NB4 (cell line): ENCODE data around the gene RPS16.

ENCODE experiments used
- MYC ChIP-seq: IDR thresholded peaks from 2 replicates; pipeline ENCODE4 v1.6.1; 2011; ENCODE audit warnings: low read depth, low read length
- TF ChIP-seq, protein P1 (sequence below): IDR thresholded peaks from one replicate; pipeline ENCODE4 v1.5.1; 2012; ENCODE audit warnings: low read depth, low read length

DNA sequence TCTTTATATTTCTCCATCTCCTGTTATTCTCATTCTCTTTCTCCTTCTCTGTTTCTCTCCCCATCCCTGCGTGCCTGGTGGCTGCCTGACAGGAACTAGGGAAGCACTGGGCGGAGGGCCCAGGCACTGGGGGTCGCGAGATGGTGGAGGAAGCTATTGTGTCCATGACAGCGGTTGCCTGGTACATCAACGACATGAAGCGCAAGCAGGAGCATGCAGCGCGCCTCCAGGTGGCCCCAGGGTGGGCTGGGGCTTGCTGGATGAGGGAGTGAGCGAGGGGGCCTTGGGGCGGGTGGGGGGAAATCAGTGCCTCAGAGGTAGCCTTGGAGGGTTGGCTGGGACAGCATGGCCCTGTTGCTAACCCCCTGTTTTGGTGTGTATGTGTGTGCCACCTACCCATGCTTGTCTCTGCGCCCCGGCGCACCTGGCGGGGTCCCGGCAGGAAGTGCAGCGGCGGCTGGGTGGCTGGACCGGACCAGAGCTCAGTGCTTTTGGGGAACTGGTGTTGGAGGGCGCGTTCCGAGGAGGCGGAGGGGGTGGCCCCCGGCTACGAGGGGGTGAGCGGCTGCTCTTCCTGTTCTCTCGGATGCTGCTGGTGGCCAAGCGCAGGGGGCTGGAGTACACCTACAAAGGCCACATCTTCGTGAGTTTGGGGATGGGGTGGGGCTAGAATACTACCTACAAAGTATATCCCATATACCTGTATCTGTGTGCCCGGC lies 18.1 kb downstream of the RPS16 start:
- TF ChIP-seq, protein P1, sequence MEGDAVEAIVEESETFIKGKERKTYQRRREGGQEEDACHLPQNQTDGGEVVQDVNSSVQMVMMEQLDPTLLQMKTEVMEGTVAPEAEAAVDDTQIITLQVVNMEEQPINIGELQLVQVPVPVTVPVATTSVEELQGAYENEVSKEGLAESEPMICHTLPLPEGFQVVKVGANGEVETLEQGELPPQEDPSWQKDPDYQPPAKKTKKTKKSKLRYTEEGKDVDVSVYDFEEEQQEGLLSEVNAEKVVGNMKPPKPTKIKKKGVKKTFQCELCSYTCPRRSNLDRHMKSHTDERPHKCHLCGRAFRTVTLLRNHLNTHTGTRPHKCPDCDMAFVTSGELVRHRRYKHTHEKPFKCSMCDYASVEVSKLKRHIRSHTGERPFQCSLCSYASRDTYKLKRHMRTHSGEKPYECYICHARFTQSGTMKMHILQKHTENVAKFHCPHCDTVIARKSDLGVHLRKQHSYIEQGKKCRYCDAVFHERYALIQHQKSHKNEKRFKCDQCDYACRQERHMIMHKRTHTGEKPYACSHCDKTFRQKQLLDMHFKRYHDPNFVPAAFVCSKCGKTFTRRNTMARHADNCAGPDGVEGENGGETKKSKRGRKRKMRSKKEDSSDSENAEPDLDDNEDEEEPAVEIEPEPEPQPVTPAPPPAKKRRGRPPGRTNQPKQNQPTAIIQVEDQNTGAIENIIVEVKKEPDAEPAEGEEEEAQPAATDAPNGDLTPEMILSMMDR: no peak
- no peak for TF ChIP-seq MYC
